Stimulated activated CD8-positive, alpha-beta memory T cell treated with anti-CD3 and anti-CD28 coated beads, Interleukin-2, amount 100 ng/mL, for 1 hour (primary cell): Measurements from ENCODE around the gene IL12B.
A peak's percentile ranks its signal among the peaks of the same experiment; 100 is the strongest.
"Not testable (repeated sequence)": the region's sequence is repeated elsewhere in the genome, so short reads cannot be mapped to it uniquely, and the experiment has no call there.

Source experiments
- DNase-seq, 2 donors: peaks; one replicate each; pipeline ENCODE4 v3.0.0-alpha.2; 2020; ENCODE audit warnings: low read depth in 2 of 2

The IL12B gene

DNA sequence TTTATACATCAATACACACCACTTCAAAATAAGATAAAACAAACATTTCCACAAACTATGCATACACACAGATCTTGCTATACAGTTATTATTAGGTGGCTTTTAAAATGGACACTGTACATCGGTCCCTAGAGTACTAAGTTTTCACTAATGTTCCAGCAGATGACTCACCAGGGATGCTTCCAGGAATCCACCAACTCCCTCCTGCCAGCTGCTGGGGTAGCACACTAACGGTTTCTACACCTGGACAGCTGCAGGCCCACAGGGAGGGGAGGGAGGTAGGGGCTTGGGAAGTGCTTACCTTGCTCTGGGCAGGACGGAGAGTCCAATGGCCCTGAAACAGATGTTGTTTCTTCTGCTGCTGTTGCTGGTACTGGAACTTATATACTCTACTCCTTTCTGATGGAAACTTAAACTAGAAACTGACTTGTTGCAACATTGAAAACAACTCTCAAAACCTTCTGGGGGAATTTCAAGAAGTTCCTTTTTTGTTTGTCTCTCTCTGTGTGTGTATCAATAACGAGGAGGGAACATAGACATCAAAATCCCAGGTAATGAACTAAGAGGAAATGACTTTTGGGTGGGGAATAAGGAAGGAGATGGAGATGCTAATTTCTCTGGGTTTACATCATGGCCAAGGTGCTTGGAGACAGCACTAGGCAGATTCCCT is at the start of gene IL12B:
Gene IL12B (minus strand): TSS at position 357 of the 670 bp plus-strand sequence. CDS start 3,705 bp downstream, outside the sequence.
- DNase-seq: no peak

DNA sequence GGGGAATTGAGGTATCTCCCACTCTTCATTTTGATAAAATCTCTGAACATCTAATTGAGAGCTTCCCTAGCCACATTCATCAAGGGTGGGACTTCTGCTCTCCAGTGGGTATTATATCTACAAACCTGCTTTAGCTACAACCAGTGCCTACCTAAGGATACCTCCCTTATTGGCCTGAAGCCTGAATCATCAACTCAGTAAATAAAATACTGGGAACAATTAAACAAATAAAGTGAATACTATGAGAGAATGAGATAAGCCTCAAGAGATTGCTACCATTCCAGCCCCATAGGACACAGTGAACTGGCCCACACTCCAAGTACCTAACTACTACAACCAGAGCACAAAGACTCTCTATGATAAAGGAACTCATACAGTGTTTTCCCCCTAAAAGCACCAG is 47.4 kb upstream of the IL12B start:
- DNase-seq: no peak

DNA sequence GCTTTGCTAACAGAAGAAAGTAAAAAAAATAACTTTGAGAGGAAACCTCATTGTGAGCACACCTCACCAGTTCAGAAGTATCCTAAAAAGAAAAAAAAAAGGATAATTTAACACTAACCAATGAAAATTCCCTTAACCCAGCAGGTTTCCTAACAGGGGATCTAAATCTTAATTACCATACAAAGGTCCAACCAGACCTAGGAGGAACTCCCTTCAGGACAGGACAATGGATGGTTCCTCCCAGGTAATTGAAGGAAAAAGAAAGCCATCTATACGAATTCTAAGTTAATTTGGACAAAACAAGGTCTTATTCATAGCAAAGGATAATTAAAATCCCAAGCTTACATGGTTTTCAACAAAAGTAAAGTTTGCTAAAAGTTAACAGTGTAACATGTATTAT is 37.6 kb upstream of the IL12B start:
- not testable (repeated sequence) for DNase-seq

DNA sequence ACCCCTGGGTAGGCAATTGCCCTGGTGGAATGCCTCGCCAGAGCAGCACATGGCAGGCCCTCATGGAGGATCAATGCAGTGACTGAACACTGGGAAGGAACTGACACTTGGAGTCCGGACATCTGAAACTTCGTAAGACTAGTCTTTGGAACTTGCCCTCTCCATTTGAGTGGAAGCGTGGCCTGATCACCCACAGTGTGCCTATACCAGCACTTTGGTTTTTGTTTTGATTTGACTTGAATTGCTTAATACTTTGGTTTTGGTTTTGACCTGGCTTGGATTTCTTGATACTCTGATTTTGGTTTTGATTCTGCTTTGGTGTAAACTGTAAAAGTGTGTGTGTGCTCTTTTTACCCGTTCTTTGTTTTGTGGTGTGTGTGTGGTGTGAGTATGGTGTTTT is 36.5 kb upstream of the IL12B start:
- DNase-seq: not testable (repeated sequence)

DNA sequence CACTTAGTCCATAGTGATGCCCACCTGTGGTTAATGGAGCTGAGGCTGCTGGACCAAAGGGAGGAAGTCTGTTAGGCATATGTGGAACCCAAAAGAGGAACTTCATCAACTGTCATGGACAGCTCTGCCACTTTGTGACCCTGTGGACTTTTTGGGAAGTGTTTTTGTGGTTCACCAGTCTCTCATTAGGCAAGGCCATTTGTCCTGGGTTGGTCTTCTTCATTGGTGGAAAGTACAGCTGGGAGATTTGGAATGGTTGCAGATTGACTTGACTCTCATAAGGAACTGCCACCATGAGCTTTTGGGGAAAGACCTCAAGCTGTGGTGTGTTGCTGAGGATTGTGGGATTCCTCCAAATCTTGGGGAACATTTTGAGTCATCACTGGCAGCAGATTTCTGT is 31.9 kb upstream of the IL12B start:
- no peak for DNase-seq

DNA sequence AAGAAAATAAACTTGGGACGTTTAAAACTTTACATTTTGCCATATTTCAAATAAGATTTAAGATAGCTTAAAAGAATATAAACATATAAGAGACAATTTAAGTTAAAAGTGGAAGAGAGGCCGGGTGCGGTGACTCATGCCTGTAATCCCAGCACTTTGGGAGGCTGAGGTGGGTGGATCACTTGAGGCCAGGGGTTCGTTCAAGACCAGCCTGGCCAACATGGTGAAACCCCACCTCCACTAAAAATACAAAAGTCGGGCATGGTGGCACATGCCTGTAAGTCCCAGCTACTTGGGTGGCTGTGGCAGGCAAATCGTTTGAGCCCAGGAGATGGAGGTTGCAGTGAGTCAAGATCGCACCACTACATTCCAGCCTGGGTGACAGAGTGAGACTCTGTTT is 29.6 kb upstream of the IL12B start:
- not testable (repeated sequence) for DNase-seq

DNA sequence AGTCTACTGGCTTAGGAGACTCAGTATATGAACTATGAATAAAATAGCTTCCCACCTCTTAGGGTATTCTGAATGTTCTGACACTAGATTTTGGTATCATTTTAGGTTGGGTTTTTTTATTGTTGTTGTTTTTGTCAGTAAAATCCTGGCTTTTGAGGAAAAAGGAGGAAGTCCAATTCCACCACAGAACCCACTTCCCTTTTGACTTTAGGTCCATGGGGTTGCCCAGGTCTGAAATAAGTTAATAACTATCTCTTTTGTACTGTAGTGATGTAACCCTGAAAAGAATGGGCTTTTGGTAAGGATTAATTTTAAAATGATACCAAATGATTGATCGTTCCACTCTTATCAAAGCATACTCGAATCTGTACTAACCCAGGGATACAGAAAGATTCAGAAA is 29.1 kb upstream of the IL12B start:
- DNase-seq: no peak

DNA sequence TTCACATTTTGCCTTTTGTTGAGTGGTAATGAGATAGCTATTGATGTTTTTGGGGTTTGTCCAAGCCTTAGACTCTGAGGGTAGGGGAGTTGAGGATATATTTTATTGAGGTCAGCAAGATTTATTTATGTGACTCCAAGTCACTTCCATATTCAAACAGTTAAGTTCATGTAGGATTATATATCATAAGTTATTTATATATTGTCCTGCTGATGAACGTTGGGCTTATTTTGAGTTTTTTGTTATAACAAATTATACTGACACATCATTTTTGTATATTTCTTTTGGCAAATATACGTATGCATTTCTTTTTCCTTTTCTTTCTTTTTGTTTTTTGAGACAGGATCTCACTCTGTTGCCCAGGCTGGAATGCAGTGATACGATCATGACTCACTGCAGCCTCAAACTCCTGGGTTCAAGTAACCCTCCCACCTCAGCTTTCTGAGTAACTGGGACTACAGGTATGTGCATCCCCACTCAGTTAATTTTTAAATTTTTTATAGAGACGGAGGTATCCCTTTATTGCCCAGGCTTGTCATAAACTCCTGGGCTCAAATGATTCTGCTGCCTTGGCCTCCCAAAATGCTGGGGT is 23.5 kb upstream of the IL12B start:
- no peak for DNase-seq

DNA sequence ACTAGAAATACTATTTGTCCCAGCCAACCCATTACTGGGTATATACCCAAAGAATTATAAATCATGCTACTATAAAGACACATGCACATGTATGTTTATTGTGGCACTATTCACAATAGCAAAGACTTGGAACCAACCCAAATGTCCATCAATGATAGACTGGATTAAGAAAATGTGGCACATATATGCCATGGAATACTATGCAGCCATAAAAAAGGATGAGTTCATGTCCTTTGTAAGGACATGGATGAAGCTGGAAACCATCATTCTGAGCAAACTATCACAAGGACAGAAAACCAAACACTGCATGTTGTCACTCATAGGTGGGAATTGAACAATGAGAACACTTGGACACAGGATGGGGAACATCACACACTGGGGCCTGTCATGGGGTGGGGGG is 20.4 kb upstream of the IL12B start:
- DNase-seq: not testable (repeated sequence)

DNA sequence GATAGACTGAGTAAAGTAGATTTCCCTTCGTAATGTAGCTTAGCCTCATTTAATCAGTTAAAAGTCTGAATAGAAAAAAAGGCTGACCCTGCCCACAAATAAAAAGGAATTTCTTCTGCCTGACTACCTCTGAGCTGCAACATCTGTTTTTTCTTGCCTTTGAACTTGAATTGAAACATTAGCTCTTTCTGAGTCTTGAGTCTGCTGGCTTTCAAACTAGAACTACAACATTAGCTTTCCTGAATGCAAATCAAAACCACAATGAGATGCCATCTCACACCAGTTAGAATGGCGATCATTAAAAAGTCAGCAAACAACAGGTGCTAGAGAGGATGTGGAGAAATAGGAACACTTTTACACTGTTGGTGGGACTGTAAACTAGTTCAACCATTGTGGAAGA is 19.9 kb upstream of the IL12B start:
- DNase-seq: not testable (repeated sequence)

DNA sequence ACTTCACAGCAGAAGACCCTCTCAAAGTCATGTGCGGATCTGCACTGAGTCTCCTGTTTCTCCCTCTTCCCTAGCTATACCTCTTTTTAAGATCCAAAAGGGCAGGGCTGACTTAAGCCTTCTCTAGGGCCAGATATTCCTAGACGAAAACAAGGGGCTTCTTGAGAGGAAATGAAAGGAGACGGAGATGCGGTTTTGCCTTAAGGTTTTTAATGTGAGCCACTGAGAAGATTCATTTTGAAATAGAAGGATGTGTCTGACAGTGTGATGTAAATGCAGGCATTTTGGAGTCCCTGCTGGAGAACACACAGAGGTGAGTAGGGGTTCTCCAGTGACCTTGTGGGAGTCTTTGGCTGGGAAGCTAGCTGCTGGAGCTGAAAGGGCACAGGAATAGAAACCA is 15.6 kb upstream of the IL12B start:
- no peak for DNase-seq

DNA sequence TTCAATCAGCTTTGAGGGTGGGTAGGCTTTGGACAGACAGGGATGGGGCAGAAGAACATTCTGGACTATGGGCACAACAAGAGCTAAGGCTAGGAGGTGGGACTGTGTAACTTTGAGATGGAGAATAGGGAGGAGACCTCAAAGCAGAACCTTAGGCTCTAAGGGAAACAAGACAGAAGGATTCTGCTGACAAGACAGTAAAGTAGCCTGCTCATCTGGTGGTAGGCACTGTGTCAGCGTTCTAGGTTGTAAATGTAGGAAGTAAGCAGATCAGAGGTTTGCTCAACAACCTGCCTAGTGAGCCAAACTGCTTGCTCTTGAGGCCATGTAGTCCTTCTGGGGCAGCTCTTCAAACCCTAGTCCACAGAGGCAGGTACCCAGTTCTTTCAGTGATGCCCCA is 15.0 kb upstream of the IL12B start:
- DNase-seq: no peak

DNA sequence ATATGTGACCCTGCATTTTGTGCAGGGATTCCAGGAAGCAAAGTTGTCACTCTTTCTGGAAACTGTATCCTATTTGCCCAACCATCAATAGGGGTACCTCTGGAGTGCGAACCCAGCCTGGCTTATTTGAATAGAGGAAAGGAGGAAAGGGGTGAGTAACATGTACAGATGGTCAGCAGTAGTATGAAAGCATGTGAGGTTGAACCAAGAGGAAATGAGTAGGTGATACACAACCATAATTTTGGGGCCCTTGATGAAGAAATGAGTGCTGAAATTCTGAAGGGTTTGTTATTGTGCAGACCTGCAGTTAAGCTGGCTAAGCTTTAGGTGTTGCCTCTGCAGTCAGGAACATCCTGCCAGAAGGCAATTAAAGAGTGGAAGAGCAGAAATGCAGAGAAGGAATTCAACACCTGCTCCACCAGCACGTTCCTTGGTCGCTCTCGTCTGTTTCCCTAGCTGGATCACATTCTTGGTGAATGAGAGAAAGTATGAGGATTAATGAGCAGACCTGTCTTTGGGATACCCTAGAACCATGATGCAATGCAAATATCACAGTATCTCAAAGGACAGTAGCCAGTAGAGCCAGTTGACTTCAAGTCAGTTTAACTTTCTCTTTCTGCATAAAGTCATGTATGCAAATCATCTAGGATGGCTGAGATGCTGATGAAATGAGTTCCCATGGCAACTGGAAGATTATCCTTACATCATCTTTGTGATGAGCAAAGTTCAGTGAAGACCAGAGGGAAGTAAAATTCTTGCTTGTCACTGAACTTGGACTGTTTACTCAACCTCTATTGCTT is 13.2 kb upstream of the IL12B start:
- no peak for DNase-seq

DNA sequence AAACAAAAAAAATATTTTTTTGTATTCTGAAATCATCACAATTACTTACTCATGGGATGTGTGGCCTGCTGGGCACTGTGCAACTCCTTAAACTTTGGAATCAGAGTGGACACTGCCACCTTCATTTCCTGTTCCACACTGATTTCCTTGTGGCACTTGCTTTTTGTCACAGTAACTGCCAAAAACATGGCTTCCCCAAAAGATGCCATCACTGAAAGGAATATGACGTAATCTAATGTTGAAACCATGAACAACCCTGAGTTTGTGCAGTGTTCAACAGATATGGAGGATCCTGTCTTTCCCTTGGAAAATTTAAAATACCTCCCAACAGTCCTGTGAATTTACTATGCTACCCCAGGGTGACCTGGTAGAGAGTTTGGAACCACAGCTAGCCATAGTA is 12.6 kb upstream of the IL12B start:
- no peak for DNase-seq

DNA sequence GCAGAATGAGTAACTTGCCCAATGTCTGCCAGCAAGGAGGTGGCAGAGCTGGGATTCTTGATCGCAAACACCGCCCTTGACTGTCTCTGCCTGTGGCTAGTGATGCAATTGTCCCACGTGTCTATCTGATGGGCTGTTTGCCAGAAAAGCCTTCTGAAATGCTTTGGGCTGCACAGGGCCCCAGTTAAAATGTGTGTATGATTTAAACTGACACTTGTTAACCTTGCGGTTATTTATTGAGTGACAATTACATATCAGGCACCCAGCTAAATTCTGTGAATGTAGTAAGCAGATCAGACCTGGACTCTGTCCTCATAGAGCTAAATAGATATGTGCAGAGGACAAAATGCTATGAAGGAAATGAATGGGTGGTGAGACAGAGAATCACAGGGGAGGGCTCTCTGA is 11.6 kb upstream of the IL12B start:
- peak; percentile 24 to 33 for DNase-seq

DNA sequence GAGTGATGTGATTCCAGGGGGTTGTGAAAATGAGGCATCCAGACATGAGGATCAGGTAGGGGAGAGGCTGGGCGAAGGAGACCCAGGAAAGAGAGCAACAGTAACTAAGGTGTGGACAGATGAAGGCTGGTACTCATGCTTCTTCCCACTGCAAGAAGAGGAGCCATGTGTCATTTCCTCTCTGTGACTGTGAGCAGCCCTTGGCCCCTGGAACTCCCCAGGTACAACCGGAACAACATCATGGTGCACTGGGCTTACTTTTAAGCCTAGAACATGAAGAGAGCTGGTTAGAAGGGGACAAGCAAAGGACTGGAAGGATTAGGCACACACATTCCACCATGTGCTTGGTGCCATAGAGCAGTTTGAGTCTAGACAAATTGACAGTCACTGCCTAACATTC is 10.9 kb upstream of the IL12B start:
- DNase-seq: no peak

DNA sequence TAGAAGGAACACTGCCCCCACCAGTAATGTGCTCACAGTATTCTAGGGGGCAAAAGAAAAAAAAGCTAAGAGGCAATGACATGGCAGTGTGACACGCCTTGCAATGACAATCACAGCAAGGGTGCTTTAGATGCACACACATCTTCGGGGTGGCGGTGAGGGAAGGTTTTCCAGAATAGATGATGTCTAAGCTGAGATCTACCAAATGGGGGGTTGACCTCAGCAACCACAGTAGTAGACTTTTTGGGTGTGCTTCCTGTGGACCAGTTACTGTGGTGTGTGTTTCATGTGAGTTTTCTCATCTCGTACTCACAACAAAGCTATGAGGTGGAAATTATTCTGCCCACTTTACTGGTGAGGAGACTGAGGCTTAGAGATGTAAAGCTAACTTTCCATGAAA is 10.2 kb upstream of the IL12B start:
- no peak for DNase-seq

DNA sequence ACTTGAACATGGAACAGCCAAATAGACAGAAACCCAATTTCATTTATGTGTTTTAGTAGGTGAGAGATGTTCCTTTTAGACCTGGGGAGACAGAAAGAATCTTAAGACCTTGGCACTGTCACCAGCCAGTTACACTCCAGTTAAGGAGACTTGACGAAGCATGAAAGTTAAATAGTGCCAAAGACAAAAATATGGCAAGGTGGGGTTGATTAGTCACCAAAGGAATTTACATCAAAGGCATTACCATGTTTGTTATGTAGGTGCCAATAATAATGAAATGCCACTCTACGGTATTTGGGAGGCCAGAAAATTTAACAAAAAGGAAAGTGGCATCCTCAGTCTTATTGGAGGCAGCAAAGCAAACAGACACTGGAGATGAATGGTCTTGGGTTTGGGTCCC is 9.2 kb upstream of the IL12B start:
- DNase-seq: no peak

DNA sequence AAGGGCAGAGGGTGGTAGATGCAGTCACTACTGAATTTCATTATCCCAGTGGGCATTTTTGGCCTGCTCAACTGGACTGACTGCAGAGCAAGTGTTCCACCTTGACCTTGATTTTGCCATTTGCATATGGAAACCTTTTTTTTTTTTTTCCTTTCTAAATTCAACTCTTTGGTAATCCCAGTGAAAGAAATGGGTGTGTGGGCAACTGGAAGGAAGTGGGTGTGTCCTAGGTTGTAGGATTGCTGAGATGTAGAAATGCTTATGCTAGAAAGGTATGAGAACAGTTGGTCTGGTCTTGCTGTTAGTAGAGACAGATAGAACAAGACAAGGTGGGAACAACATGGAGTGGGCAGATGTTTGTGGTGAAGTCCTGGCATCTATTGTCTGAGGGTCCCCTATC is 7.8 kb upstream of the IL12B start:
- DNase-seq: no peak

DNA sequence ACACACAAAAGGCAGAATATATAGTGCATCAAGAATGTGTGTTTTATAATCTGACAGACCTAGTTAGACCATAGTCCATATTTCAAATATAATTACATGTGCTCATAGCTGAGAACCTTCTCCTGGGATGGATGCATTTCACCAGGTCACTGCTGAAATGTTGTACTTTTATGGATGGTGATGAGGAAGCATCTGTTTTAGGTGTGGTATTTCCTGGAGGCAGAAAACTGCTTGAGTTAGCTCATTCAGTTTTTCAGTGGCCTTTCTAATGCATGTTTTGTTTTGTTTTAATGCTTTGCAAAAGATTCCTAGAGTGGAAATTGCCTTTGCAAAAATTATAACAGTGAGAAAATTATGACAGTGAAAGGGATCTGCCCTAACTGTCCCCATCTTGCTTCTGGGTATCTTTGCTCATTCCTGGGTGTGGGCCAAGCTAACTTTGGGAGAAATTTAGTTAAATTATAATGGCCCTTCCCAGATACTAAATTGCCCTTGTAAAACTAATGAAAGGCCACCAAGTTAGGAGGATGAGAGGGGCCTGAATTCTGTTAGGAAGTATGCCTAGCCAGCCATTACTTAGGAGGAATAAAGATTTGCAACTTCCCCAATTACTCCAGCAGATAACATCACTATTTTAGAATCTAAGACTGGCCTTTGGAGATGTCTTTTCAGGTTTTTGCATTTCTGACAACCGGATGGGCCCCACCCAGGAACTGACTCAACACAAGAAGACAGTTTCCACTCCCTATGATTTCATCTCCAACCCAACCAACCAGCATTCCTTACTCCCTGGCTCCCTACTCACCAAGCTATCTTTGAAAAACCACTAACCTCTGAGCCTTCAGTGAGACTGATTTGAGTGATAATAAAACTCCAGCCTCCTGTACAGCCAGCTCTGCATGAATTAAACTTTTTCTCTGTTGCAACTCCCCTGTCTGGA is 7.0 kb upstream of the IL12B start:
- DNase-seq: peak in 1 of 2 donors; percentile 14

DNA sequence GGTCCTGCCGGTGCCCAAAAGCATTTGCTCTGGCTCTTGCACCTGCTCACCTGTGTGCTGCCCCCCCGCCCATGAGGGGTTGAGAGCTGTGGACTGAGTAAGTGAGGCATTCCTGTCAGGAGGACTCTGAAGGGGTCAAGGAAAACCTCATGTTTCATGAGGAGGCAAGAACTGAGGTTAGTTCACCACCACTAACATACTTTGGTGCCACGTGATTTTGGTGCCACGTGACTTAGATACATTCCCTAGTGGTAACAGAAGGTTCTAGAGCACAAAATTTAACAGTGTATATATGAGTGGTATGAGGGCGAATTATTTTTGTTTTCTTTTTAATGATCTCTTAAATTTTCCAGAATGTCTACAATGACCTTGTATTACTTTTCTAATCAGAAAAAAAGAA is 6.3 kb upstream of the IL12B start:
- DNase-seq: no peak

DNA sequence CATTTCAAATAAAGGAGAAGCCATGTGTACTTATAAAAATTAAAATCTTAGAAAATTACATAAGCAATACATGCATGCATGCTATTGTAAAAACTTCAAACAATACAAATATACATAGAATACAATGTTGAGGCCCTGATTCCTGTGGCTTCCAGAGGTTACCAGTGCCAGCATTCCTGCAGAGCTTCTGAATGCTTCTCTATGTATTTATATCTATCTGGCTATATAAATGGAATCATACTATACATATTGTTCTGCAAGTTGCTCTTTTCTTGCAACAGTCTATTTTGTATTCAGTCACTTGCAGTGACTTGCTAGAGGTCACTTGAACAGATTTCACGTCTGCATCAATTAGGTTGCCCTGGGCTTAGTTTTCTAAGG is 3.2 kb upstream of the IL12B start:
- no peak for DNase-seq
